DMS153 treated with DMSO at 0.1 percent for 48 hours (cell line): Measurements from ENCODE around the gene BCL2L1.

Experiments
- DNase-seq: peaks from one replicate; lab custom pipeline; 2025; ENCODE audit not compliant: unreplicated experiment; lab: John Stamatoyannopoulos, UW

Gene BCL2L1

DNA sequence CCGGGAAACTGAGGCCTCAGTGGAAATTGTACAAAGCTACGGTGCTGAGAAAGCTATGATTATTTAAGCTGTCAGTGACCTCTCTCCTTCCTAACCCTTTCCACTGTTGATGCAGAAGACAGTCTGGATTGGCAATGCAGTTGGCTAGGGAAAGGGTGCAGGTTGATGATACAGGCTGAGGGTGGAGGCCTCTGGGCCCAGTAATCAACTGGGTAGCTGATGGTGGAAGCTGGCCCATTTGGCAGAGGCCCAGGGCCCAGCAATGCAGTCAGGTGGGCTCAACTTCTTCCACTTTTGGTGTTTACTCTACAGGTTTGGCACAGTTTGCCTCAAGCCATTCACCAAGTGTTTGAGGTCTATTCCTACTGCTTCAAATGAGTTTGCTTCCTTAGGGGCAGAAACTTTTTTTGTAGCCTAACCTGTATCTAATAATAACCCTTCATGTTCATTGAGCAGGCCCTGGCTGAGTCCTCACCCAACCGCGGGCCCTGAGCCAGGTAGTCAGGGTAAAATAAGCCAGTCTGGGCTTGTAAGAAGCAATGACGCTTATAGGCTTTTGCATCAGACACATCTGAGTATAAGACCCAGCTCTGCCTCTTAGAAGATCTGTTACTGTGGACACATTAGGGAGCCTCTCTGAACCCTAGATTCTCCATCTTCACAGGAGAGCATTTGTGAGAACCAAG, 12.1 kb downstream of the BCL2L1 start:
- peak; percentile 41 for DNase-seq

DNA sequence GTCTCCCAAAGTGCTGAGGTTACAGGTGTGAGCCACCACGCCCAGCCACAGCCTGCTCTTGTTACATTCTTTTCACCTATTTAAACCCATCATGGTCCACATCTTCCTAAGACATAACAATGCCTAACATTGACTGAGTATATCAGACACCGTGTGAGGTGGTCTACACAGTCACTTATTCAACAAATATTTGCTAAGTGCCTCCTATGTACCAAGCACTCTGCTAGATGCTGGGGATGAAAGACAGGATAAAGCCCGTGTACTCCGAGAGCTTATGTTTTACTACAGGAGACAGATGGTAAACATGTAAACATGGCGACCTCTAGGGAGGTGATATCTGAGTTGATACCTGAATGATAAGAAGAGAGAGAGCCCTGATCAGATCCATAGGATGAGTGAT, 12.7 kb downstream of the BCL2L1 start:
- DNase-seq, result no peak

DNA sequence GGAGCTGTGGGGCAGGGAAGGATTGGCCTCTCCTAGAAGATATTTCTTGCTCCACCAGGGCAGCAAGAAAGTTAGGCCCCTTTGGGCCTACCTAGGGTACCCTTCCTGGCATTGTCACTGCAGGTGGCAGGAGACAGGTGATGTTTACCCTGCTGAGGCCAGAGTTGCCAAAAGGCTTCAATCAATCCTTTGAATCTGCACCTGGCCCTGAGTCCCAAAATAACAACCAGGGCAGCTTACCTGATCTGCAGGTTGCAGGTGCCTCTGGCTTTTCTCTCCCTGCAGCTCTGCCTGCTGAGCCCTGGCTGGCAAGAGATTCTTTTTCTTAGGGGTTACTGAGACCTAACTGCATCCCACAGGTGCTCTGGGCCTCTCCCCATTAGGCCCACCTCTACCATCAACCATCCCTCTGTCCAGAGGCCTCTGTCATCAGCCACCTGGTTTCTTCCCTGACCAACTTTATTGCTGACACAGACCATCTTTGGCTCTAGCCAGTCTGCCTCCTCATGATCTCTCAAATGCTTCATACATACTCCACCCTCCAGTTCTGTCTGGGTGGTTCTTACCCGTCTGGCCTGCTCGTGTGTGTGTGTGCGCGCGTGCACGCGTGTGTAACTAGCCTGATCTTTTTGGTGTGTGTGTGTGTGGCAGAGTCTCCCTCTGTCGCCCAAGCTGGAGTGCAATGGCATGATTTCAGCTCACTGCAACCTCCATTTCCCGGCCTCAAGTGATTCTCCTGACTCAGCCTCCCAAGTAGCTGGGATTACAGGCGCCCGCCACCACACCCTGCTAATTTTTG, 13.7 kb downstream of the BCL2L1 start:
- peak; percentile 90 for DNase-seq

DNA sequence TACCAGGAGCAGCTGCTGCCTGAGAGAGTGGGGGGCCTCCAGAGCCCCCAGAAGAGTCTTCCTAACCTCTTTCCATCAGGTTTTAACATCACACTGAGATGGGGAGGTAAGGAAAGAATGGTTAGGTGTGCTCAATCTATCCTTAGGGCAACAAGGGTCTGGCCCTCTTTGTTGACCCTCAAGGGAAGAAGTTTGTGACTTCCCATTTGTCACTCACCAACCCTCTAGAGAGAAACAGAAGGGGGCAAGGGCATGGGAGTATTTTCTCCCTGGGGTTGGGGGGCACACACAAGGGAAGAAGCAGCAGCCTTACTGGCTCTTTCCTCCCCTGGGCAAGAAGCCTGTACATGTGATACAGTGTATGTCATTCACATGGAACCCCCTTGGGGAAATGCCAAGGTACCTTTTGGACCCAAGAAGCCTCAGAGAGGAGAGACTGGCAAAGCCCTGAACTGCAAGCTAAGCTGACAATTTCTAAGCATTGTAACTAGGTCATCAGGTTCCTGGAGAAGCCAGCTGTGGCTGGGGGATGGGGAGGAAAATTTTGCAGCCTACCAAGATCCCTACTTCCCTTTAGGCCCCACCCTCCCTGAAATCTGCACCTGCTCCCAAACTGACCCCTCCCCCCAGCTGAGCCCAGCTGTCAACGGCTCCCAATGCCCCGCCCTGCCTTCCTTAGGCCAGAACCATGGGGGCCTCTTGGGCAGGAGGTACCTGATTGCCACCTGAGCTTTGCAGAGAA, 14.5 kb downstream of the BCL2L1 start:
- DNase-seq, result peak; percentile 90

DNA sequence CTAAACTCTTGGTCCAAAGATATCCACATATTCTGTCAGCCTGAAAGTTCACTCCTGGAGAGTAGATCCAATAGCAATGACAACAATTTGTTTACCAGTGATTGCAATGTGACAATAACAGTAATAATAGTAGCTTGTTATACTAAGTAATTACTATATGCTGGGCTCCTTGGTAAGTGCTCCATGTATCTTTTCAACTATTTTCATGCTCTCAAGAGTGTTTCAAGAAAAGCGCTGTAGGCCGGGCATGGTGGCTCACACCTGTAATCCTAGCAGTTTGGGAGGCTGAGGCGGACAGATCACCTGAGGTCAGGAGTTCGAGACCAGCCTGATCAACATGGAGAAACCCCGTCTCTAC, 15.4 kb downstream of the BCL2L1 start:
- DNase-seq, result no peak

DNA sequence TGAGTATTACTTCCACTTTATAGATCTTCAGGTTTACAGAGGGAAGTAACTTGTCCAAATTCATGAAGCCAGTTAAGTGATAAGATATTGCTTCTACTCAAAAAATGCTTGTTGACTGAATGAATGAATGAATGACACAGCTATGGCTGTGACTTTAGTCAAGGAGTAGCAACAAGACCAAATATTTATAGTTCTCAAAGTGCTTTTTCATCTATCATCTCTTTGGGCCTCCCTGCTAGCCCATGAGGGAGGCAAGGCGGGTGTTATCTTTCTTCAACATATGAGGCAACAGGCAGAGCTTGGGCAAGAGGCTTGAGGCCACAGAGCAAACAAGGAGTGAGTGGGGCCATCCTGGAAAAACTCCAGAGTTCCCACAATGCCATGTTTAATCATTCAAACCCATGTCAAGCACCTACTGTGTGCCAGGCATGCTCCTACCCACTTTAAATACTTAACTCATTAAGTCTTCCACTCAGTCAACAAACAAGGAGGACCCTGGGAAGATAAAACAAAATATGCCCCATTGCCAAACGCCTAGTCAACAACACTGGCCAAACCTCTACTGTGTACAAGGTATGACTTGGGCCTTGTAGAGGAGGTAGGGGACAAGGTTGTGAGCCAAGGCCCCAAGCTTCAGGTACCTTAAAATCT, 15.9 kb downstream of the BCL2L1 start:
- no peak for DNase-seq

DNA sequence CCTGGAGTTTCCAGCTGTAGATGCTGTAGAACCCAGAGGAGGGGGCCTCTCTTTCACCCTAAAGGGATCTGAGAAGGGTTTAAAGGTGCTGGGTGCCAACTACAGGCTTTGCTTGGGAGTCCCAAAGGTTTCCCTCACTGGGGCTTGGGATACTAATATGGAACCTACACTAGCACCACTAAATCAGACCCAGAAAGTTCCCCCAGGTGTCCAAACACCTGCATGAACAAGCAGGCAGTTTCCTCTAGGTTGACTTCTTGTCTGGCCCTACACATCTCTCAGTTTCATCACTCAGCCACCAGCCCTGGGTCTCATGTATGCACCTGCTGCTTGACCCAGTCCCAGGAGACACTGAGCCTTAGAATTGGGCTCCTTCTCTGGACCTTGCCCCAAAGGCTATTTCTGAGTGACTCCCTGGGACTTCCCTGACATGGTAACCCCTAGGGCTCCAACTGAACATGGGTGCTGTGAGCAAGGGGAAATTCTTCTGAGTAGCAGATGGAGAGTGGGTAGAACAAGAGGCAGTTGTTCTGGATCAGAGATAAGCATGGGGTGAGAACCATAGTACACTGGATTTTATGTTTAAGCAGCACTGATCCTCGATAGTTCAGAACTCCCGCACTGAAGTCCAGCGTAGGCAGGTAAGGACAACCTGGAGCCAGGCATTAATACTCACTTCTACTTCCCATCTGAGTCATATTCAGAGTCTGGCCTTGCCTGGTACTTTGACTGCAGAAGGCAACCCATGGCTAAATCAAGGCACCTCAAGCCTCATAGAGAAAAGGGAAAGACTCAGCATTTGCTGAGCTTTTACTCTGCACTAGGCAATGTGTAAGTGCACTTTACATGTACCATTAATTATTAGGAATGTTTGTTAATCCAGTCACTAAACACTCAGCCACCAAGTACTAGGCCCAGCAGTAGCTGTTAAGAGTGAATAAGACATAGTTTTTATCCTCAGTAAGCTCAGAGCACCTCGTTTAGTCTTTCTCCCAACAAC, 16.8 kb downstream of the BCL2L1 start:
- DNase-seq, result no peak

DNA sequence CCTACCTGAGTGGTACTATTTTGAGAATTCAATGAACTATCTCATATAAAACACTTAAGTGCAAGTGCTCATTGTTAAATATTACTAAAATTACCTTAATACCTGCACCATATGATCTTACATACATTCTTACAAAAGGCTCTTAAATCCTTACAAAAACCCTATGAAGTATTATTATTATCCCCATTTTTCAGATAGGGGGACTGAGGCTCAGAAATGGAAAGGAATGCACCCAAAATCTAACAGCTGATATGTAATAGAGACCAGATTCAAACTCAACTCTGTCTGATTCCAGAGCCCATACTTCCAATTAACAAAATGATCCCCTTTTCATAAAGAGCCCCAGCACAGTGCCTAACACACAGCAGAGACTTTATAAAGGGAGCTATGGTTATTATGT, 17.5 kb downstream of the BCL2L1 start:
- DNase-seq, result no peak

DNA sequence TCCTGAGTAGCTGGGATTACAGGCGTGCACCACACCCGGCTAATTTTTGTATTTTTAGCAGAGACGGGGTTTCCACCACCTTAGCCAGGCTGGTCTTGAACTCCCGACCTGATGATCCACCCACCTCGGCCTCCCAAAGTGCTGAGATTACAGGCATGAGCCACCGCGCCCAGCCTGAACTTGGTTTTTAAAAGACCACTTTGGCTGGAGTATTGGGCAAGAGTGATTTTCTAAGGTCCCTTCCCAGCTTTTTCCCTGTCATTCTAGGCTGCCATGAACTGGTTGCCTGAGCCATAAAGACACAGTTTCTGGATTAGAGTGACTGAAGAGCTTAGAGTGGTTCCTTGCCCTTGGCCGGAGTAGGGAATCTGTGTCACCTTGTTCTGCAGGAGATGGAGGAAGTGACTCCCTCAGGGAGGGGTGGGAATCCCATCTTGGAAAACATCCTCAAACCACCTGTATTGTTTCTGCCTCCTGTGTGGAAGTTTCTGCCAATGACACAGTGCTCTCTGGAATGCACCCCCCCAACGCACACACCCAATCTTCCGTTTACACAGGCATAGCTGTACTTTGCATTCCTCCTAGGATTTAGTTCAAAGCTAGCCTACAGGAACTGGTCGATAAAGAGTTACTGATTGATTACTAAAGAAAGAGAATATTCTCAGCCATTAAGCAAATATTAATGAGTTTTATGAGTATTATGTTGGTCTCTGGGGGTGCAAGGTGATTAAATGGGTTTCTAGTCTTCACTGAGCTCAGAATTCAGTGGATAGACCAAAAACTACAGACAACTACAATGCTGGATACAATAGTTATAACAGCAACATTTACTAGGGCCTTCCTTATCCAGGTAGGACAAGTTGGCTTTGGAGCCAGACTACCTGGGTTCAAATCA, 18.2 kb downstream of the BCL2L1 start:
- DNase-seq, result no peak

DNA sequence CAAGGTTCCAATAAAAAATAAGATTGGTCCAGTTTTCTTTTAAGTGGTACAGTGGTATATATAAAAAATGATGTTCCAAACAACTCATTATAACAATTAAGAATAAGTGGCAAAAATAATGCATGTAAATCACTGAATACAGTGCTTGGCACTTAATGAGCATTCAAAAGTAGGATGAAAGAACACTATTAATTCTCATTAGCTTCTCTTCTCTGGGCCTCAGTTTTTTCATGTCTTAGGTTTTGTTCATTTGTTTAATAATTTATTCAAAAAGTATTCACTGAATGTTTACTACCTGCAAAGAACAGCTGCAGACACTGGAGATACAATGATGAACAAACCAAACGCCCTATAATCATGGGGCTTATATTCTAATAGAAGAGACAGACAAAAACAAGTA, 21.1 kb downstream of the BCL2L1 start:
- DNase-seq, result no peak

DNA sequence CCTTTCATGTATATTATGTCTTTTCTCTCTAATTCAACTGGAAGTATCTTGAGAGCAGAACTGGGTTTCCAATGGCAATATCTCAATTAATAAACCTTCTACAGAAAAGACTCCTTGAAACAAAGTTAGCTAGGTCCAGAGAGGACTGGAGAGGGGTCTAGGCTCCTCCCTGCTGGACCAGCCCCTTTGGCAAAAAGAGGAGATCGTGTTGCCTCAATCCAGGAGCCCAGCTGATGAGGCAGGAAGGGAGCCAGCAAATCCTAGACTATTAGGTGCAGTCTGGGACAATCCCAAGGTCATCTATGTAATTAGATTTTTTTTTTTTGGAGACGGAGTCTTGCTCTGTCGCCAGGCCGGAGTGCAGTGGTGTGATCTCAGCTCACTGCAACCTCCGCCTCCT, 21.9 kb downstream of the BCL2L1 start:
- no peak for DNase-seq

DNA sequence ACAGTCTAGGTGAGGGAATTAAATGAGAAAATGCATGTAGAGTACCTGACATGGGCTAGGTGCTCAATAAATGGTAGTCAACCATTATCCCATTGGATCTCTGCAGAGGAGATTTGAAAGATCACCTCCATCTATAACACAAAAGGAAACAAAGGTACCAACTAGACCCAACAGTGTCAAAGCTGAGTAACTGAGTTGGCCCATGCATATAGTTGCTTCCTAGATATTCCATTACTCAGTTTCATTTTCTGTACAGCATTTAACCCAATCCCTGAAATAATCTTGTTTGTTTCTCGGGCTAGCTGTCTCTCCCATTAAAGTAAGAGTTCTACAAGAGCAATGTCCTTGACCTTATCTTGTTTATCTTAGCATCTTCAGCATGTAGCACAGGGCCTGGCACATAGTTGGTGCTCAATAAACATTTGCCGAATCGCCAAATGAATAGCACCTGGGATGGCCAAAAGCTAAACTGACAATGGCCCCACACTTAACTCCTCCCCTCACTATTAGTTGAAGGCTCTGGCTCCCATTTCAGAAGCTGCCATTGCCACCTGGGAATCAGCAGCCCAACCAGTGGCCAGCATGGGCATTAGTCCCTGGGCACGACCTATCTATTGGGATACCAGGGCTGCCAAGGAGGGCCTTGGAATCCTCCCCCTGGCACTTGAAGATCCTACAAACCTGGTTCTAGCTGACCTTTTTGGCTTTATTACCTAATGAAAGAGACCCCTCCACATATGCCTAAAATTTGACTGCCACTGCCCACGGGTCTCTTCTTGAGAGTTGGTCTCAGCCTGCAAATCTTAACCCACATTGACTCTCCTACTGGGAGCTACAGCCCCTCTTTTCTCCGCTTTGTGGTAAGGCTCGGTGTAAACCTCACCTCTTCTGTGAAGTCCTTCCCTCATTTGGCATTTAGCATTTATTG, 22.6 kb downstream of the BCL2L1 start:
- DNase-seq, result no peak

DNA sequence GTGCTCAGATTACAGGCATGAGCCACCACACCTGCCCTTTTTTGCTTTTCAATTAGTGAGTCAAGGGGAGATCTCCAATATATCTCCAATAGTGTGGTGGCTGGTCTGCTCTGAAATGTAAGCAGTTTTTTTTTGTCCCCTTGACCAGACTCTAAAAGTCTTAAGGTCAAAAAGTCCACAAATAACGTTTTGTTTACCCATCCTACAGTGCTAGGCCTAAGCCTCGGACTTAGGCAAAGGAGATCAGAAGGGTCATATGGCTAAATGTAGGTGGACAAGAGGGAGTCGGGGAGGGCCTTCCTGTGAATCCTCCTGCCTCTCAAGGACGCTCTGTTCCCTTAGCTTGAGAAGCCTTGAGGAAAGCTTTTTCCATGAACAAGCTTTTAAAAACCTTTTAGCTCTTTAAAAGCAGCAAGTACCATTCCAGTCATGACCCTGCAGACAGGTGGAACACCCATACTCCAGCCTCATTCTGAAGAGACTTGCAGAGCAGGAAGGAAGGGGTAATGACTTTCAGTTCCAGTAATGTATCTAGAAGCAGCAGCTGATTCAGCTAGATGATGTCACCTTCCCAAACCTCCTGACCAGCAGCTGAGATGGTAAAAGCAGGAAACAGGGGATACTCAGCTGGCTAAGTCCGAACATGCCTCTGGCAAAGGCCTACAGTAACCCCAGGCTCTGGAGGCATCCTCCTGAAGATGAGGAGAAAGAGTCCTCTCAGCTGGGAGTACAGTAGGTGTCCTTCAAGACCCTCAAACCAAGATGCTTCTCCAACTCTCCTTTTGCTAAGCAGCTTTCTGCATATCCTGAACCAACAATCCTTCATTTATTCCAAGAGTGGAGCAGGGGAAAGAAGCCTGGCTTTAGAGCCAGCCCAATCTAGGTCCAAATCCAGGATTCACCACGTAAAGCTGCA, 23.6 kb downstream of the BCL2L1 start:
- DNase-seq, result peak; percentile 55

DNA sequence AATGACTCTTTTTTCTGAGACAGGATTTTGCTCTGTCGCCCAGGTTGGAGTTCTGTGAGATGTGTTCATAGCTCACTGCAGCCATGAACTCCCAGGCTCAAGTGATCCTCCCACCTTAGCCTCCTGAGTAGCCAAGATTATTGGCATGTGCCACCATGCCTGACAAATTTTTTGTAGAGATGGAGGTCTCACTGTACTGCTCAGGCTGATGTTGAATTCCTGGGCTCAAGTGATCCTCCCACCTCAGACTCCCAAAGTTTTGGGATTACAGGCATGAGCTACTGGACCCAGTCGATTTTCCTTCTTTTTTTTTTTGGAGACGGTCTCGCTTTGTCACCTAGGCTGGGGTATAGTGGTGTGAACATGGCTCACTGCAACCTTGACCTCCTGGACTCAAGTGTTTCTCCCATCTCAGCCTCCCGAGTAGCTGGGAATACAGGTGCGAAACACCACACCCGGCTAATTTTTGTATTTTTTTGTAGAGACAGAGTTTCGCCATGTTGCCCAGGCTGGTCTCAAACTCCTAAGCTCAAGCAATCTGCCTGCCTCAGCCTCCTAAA, 24.3 kb downstream of the BCL2L1 start:
- DNase-seq, result no peak

DNA sequence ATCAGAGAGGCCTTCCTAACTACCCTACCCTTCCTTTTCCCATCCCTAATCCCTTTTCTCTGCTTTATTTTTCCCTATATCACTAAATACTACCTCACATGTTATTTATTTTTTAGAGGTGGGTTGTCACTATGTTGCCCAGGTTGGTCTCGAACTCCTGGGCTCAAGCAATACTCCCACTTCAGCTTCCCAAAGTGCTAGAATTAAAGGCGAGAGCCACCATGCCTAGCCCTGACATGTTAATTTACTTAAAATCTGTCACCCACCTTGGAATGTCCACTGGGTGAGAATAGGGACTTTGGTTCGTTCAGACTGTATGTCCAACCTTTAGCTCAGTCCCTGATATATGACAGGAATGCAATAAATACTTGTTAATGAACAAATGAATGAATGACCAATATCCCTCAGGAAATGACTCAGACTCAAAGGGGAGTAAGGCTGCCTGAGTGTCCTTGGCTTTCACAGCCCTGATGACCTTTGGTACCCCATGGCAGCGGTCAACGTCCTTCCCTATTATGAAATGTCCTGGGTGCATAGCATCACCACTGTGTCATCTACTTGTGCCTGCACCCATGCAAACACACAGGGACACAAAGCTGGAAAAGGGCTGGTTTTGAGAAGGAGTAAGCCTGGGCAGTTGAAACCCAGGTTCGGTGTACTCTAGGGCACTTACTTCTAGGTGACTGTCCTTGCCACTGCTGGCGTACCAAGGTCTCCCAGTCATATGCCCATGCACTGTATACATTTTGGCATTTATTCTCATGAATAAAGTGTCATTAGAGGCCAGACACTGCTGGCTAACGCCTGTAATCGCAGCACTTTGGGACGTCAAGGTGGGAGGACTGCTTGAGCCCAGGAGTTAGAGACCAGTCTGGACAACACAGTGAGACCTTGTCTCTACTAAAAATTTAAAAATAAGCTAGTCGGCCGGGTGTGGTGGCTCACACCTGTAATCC, 26.5 kb downstream of the BCL2L1 start:
- DNase-seq, result no peak
